CD4-positive, alpha-beta T cell treated with Interleukin-2 at 100 ng/mL for 4 hours (primary cell): ENCODE data around the gene HPF1.
"Not testable (repeated sequence)": the region's sequence is repeated elsewhere in the genome, so short reads cannot be mapped to it uniquely, and the experiment has no call there.

Experiments
- DNase-seq: peaks from one replicate; pipeline ENCODE4 v3.0.0-alpha.2; 2020; ENCODE audit warnings: low spot score

HPF1 gene

GRCh38 chr4:169738604-169739003, 19.1 kb downstream of the HPF1 start:
- DNase-seq, result not testable (repeated sequence)

GRCh38 chr4:169730564-169730963, 27.2 kb downstream of the HPF1 start:
- DNase-seq, result no peak

- DNase-seq, result no peak
Observed at GRCh38 chr4:169727616-169728015, 30.1 kb downstream of the HPF1 start.

- DNase-seq, result no peak
Observed at GRCh38 chr4:169724260-169724659, 33.5 kb downstream of the HPF1 start.

DNA sequence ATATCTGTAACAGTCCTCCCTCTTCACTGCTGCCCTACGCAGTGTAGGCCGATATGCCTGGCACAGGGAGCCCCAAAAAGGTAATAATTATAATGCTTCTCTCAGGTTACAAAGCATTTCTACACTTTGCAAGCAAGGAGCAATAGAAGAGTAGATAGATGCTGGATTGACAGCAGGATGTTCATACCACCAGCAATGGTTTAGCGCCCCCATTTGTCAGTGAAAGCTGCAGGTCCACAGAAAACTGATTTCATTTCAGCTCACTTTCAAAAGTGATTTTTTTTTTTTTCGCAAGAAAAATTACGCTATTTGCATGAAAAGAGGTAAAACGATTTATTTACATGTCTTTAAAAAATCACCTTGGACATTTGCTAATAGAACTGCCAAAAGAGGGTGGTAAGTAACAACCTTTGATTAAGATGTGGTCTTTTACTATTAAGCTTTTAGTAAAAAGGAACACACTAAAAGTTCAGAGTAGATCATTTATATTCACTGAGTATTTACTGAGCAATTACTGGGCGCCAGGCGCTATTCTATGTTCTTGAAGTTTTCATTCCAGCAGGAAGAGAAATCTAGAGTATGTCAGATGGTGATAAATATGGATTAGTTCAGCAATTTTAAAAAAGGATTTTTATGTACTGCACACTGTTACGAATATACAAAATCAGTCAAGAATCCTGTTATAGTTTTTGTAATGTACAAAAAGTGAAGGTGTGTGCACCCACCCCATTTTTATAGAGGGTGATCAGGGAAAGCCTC, 34.4 kb downstream of the HPF1 start:
- DNase-seq, result peak; percentile 14

DNA sequence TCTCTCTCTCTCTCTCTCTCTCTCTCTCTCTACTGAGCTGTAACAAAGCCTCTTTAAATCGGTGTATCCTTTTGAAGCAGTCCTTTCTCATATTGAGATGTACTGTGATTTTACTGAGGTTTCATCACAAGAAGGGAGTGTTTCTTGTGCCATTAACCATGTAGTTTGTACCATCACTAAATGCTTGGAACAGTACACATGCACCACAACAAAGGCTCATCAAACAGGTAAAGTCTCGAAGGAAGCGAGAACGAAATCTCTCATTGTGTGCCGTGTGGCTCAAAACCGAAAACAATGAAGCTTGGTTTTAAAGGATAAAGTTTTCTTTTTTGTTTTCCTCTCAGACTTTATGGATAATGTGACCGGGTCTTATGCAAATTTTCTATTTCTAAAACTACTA, 37.2 kb downstream of the HPF1 start:
- DNase-seq, result no peak

DNA sequence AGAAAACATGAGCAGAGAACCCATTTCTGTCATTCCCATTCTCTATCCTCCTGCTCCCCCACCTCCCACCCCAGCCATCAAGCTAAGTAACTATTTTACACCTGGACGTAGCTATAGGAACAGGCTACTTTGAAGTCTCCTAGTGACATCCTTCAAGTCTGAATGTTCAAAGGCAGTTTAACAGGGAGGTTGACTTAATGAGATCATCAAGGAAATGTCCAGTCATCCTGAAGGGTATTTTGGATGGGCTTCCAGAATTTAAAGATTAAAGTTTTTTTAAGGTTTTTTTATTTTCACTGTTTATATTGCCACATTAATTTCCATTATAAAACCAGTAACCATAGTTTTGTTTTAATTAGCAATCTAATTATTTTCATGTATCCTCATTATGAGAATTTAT, 41.1 kb downstream of the HPF1 start:
- no peak for DNase-seq

DNA sequence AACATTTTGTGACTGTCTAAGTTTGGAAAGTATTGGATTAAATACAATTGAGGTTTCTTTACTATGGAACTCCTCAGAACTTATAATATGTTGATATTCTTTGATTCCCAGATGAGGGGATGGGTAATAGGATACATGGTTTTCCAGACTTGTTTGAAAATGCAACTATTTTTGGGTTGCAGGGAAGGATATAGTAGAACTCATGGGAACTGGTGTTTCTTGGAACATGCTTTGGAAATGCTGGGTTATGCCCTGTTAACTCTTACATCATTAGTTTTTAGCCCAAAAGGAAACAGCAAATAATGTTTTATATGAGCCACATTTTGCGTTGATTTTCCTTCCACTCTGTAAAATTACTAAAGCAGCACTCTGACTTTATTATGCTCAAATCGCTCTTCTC, 41.9 kb downstream of the HPF1 start:
- DNase-seq, result no peak

DNA sequence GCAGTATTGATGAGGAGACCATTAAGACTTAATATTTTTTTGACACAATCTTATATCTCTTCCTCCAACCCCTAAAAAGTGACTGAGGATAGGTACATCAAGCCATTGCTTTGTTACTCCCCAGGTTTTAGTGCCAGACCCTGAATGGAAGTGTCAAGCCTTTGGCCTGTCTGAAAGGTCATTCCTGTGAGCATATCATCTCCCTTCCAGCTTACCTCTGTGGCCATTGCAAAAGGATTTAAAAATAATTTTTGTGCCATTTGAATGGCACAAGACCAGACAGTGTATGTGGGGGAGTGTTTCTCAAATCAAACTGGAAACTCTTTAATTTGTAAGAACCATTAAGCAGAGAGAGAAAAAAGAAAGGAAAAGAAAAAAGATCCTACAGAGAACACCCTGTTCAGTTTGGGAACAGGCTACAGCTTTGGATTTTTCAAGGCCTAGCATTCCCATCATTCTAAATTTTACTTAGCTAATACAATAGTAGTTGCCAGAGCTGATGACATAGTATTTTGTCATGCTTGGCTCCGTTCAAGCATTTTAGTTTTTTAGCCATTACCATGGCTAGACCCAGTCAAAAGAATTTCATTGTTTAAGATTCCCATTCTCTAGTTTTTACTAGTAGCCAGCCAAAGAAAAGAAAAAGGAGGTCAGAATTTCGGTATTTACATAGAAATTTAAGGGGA, 49.6 kb downstream of the HPF1 start:
- DNase-seq, result no peak

DNA sequence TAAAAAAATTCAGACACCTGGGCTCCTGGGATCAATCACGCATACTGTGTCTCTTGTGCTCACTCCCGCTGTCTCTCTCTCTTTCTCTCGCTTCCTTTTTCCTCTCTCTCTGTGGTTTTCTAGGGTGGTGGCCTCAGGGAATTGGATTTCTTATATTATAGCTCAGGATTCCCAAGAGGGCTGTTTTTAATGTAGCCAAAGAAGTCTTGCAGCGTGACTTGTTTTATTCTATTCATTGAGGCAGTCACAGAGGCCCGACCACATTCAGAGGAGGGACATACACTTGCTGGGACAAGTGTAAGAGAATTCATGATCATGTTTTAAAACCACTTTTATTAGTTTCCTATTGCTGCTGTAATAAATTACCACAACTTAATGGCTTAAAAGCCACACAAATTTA, 59.4 kb downstream of the HPF1 start:
- DNase-seq, result no peak

DNA sequence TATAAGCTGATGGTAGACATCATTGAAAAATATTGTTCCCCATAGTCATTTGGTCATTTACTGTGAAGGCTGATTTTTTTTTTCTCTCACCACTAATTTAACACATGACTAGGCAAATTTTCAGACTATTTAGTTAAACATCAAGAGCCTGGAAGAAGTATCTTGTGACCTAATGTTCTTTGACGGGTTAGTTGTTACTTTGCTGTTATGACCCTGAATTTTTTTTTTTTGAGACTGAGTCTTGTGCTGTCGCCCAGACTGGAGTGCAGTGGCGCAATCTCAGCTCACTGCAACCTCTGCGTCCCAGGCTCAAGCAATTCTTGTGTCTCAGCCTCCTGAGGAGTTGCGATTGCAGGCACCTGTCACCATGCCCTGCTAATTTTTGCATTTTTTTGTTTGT, 67.0 kb downstream of the HPF1 start:
- no peak for DNase-seq

- no peak for DNase-seq
Observed at GRCh38 chr4:169689681-169690080, 68.1 kb downstream of the HPF1 start.

DNA sequence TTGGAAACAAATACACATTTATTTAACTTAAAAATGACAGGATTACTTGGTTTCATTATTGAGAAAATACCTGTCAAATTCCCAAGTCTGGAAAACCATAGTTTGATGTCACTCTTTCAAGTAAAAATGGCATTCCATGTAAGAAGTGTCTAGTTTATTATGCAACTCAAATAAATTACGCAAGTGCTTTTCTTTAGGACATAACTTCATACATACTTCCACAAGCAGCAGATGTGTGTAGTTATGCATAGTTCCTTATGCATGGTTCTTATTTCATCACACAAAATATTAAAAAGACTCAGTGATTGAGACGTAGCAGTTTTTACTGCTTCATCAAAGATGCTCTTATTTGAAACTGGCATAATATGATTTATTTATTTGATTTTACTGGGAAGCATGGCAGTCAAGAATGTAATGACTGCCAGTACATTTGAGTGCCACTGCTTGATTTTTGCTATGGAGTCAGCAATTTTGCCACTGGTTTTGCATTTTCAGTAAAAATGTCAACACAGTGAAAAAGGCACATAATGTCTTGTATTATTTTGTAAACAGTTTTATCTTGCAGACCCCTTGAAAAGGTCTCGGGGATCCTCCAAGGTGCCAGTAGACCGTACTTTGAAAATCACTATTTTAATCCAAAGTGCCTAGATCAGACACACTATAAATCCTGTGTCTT, 75.2 kb downstream of the HPF1 start:
- DNase-seq, result no peak
